ELF-1 (cell line): ENCODE data around the gene PARVB.

Experiments
- DNase-seq: peaks from one replicate; pipeline ENCODE4 v3.0.0-alpha.2; 2016; ENCODE audit warnings: low read depth, low spot score

PARVB gene

DNA sequence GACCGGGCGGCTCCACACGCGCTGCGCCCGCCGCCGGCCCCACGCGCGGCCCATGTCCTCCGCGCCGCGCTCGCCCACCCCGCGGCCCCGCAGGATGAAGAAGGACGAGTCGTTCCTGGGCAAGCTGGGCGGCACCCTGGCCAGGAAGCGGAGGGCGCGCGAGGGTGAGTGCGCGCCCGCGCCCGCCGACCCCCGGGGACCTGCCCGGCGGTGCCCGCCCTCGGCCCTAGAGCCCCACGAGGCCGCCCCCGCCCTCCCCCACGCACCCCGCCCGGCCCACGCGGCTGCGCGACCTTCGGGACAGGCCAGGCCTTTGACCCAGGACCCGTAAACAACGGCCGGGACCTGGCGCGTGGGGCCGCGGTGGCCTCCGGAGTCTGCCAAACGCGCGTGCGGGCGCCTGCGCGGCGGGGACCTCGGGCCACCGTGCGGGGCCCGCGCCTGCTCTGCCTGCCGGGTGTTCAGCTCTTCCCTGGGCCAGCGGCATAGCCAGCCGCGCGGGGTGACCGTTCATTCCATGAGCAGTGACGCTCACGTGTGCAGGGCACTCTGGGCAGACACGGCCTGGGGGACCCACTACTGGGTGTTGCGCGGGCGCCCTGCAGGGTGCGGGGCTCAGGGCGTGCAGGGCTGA lies at the start of gene PARVB:
Gene PARVB (plus strand): TSS at position 15 of the 634 bp plus-strand sequence. CDS start 38 bp downstream, at position 53.
- peak; percentile 22 for DNase-seq

DNA sequence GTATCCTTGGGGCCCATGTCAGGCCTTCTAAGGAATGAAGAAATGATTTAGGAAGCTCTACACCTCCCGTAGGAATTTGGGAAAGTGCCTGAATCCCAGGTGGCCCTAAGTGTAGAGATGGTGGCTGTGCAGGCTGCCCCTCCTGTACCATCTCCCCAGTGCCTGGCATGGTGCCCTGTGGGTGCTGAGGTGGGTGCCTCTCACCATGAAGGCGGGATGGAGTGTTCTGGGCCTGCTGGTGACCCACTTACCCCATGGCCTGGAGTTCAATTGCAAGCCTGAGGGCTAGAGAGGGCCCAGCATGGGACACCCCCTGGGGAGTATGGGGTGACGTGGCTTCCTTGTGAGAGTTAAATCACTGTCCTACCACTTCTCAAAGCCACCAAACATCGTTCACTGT lies 49.1 kb upstream of the PARVB start:
- no peak for DNase-seq

- DNase-seq, result no peak
These were observed 47.0 kb upstream of the PARVB start for GRCh38 chr22:43976861-43977795.

GRCh38 chr22:43978558-43978957 lies 45.5 kb upstream of the PARVB start:
- no peak for DNase-seq

DNA sequence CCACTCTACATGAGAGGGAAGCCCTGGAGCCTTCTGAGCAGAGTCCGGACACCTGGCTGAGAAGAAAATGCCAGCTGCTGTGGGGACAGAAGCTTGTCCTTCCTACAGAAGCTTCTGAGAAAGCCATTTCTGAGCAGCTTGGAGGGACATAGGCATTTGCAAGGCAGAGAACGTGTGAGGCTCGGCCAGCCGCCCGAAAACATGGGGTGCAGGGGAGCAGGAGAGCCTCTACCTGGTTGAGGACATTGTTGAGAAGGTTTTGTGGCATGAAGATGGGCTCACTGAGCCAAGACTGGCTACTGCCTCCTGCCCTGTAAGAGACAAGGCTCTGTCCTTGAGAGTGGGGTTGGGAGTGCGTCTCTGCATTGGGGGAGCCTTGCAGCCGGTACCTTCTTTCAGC lies 43.5 kb upstream of the PARVB start:
- DNase-seq, result no peak

GRCh38 chr22:43980996-43981395 lies 43.1 kb upstream of the PARVB start:
- no peak for DNase-seq

DNA sequence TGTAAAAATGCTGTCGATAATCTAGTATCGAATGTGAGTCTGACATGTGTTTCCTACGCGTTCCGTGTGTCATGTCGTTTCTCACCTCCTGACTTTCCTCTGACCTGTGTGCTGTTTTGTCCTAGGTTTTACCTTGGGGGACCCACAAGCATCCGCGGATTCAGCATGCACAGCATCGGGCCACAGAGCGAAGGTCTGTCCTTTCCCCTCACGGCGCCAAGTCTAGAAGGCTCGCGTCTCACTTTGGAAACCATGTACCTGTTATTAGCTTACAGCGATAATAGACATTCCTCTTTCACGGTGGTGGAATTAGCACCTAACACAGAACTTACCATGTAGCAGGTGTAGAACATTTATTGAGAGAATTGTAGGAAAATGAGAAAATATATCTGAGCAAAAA lies 40.3 kb upstream of the PARVB start:
- DNase-seq, result no peak

- DNase-seq, result no peak
These were observed 38.6 kb upstream of the PARVB start for GRCh38 chr22:43985532-43985931.

GRCh38 chr22:43988116-43988820 lies 35.8 kb upstream of the PARVB start:
- DNase-seq, result no peak

- DNase-seq, result no peak
These were observed 35.1 kb upstream of the PARVB start for GRCh38 chr22:43988960-43989359.

DNA sequence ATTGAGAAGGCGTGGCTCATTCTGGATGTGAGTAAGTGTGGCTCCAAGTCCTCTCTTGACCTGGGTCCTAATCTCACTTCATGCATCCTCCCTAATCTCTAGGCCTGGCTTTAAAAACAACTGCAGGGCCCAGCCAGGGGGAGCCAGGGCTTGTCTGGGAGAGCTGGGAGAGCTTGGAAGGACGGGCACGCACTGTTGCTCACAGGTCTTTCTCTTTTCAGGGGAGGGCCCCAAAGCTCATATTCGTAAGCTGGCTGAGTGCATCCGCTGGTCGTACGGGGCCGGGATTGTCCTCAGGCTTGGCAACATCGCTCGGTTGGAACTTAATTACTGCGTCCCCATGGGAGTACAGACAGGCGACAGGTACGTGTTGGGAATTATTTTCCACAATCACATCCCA lies 34.1 kb upstream of the PARVB start:
- no peak for DNase-seq

DNA sequence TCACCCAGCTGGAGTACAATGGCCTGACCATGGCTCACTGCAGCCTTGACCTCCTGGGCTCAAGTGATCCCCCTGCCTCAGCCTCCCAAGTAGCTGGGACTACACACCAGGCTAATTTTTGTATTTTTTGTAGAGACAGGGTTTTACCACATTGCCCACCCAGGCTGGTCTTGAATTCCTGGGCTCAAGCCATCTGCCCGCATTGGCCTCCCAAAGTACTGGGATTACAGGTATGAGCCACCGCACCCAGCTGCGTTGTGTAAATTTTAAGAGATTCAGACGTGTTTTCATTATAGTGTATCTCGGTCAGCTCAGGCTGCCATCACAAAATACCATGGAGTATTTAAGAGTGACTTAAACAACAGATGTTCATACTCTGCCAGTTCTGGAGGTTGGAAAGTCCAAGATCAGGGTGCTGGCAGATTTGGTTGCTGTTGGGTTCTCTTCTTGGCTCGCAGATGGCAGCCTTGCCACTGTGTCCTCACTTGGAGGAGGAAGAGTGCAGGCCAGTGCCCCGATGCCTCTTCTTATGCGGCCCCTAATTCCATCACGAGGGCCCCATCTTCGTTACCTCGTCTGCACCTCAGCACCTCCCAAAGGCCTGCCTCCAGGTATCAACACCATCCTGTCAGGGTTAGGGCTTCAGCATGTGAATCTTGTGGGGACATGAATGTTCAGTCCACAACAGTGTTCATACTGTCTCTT lies 32.6 kb upstream of the PARVB start:
- no peak for DNase-seq

GRCh38 chr22:43992331-43992821 lies 31.7 kb upstream of the PARVB start:
- no peak for DNase-seq

- DNase-seq, result peak; percentile 81
These were observed 30.9 kb upstream of the PARVB start for GRCh38 chr22:43993072-43993760.

DNA sequence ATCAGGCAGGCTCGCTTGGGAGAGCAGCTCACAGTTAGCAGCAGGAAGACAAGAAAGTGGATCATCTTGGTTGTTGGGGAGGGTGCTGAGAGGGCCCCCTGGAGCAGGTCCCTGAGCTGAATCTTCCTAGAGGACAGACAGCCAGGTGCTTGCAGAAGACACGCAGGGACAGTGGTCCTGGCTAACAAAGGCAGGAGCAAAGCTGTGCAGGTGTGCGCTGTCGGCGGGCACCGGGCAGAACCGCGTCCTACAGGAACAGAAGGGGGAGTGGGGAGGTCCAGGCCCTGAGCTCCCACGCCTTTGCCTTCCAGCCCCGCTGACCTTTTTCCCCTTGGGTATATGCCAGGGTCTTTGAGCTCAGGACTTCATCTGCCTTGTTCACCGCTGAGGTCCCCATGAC lies 30.1 kb upstream of the PARVB start:
- no peak for DNase-seq

- DNase-seq, result no peak
These were observed 29.7 kb upstream of the PARVB start for GRCh38 chr22:43994416-43994815.

- DNase-seq, result no peak
These were observed 28.9 kb upstream of the PARVB start for GRCh38 chr22:43995057-43995685.

- DNase-seq, result no peak
These were observed 28.3 kb upstream of the PARVB start for GRCh38 chr22:43995798-43996169.

GRCh38 chr22:43996170-43996980 lies 27.7 kb upstream of the PARVB start:
- DNase-seq, result no peak

DNA sequence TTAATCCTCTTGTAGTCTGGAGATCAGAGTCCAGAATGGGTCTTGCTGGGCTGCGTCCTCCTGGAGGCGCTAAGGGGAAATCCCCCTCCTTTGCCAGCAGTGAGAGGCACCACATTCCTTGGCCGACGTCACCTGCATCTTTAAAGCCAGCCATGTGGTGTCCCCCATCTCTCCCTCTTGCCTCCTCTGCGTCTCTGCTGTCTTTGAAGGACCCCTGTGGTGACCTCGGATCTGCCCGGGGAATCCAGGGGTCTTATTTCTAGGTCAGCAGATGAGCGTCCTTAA lies 27.2 kb upstream of the PARVB start:
- peak; percentile 26 for DNase-seq
